Liver (tissue), 9 donors: ENCODE measurements around the gene THSD7B. TPM values are rescaled to one million over a fixed set of nuclear protein-coding genes. Genes with fewer than 3 reads are reported as not detected.

Experiments used
- DNase-seq: peaks from one replicate; pipeline ENCODE4 v3.0.0-alpha.2; 2017; ENCODE audit warnings: low spot score
- H3K27ac ChIP-seq, 2 donors: one replicate each; pipeline ENCODE4 v1.7.0; 2013; ENCODE audit warnings: inconsistent platforms in 2 of 2, low read length in 2 of 2, control low read depth in 1 of 2, low read depth in 1 of 2, mild to moderate bottlenecking in 1 of 2
- H3K27me3 ChIP-seq, 4 donors: one replicate each; pipeline versions ENCODE4 v1.6.1 to v1.7.0; 2013; ENCODE audit warnings: low read length in 3 of 4, inconsistent platforms in 1 of 4, mild to moderate bottlenecking in 1 of 4, moderate library complexity in 1 of 4; ENCODE audit not compliant: control insufficient read depth in 4 of 4, insufficient read depth in 4 of 4
- H3K36me3 ChIP-seq, 4 donors: one replicate each; pipeline versions ENCODE4 v1.6.1 to v1.7.0; 2013; ENCODE audit warnings: low read length in 3 of 4, mild to moderate bottlenecking in 3 of 4, low read depth in 1 of 4, moderate library complexity in 1 of 4; ENCODE audit not compliant: control insufficient read depth in 4 of 4, insufficient read depth in 3 of 4
- H3K4me1 ChIP-seq, 4 donors: one replicate each; pipeline versions ENCODE4 v1.6.1 to v1.7.0; 2013; ENCODE audit warnings: low read length in 3 of 4, mild to moderate bottlenecking in 3 of 4, moderate library complexity in 1 of 4; ENCODE audit not compliant: control insufficient read depth in 4 of 4, insufficient read depth in 4 of 4
- H3K4me3 ChIP-seq, 3 donors: one replicate each; pipeline versions ENCODE4 v1.6.1 to v1.7.0; 2013; ENCODE audit warnings: low read length in 3 of 3, control low read depth in 1 of 3, low read depth in 1 of 3, mild to moderate bottlenecking in 1 of 3
- H3K9ac ChIP-seq, 2 donors: one replicate each; pipeline ENCODE4 v1.7.0; 2013; ENCODE audit warnings: low read length in 2 of 2, mild to moderate bottlenecking in 2 of 2, moderate library complexity in 2 of 2, control low read depth in 1 of 2, low read depth in 1 of 2
- H3K9me3 ChIP-seq, 4 donors: one replicate each; pipeline versions ENCODE4 v1.6.1 to v1.7.0; 2013; ENCODE audit warnings: low read length in 3 of 4; ENCODE audit not compliant: control insufficient read depth in 4 of 4
- FOXA1 ChIP-seq: IDR thresholded peaks from 2 replicates; pipeline ENCODE4 v1.6.1; 2016; ENCODE audit warnings: antibody characterized with exemption
- HNF4G ChIP-seq: IDR thresholded peaks from 2 replicates; pipeline ENCODE4 v1.6.1; 2016; ENCODE audit warnings: antibody characterized with exemption
- JUND ChIP-seq, 2 donors: IDR thresholded peaks; 2 replicates each; pipeline ENCODE4 v1.6.1; 2016; ENCODE audit warnings: antibody characterized with exemption in 2 of 2
- NR2F2 ChIP-seq: IDR thresholded peaks from 2 replicates; pipeline ENCODE4 v1.6.1; 2016; ENCODE audit warnings: antibody characterized with exemption
- TAF1 ChIP-seq: conservative IDR thresholded peaks from 2 replicates; pipeline ENCODE4 v1.6.1; 2016; ENCODE audit warnings: antibody characterized with exemption, mild to moderate bottlenecking
- YY1 ChIP-seq: IDR thresholded peaks from 2 replicates; pipeline ENCODE4 v1.6.1; 2016; ENCODE audit warnings: antibody characterized with exemption, mild to moderate bottlenecking
- WGBS: extraction: QIAGEN DNeasy Blood & Tissue Kit; methylation state at CpG from one replicate; pipeline ENCODE4 v1.1.7; 2013; 5-methylcytosine and 5-hydroxymethylcytosine counted together
- polyA plus RNA-seq, 2 donors: library from polyadenylated mRNA; stranded (reverse) in 1 of 2; unstranded in 1 of 2; fragments of 200-250 nt in 1 of 2; fragments of >200 nt in 1 of 2; fragmentation: Nextera tagmentation in 1 of 2; extraction: Ambion mirVana in 1 of 2; gene quantifications; one replicate each; pipeline versions ENCODE4 v1.2.1 to v1.2.3, GENCODE V29; 2013 to 2015
- total RNA-seq, 2 donors: library from RNA; depleted of rRNA; stranded (reverse); fragments of >200 nt; gene quantifications; one replicate each; pipeline ENCODE4 v1.2.3, GENCODE V29; 2014
- TF ChIP-seq, protein P1 (sequence below): IDR thresholded peaks from 2 replicates; pipeline ENCODE4 v1.6.1; 2016; ENCODE audit warnings: antibody characterized with exemption
- TF ChIP-seq, protein P2 (sequence below): IDR thresholded peaks from 2 replicates; pipeline ENCODE4 v1.6.1; 2016; ENCODE audit warnings: antibody characterized with exemption
- TF ChIP-seq, protein P3 (sequence below): IDR thresholded peaks from 2 replicates; pipeline ENCODE4 v1.6.1; 2016; ENCODE audit warnings: antibody characterized with exemption, mild to moderate bottlenecking
- TF ChIP-seq, protein P4 (sequence below): IDR thresholded peaks from 2 replicates; pipeline ENCODE4 v1.6.1; 2016; ENCODE audit warnings: antibody characterized with exemption
- TF ChIP-seq, protein P5 (sequence below): fragments of 150-350 bp; IDR thresholded peaks from 2 replicates; pipeline ENCODE4 v1.5.1; 2017; ENCODE audit warnings: improper control_type of control experiment, low read depth, low read length; ENCODE audit not compliant: missing input control
- donor health status: healthy.
- donor health status: healthy.
- donor health status: healthy.
- donor health status: healthy.
- donor health status: healthy.

The THSD7B gene
- total and polyA plus RNA-seq, 4 donors, result 0.01 to 0.75 (median 0.42) TPM; not detected in 1

DNA sequence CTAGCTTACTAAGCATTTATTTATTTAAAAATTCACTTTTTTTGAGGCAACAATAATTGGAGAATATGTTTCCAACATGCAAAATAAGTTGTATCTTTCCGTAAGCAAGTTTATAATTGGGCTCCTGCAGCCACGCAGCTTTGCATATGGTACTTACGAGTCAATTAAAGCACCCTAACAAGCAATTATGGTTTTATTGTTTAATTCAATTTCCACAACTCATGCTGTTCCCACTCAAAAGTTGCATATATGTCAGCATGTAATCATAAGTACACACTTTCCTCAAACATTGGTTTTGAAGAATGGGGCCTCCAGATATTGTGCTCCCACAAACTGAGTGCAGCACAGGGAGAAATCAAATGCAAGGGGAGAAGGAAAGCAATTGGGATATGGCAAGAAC lies 613.8 kb downstream of the THSD7B start:
- no peak overlapping the region for H3K4me3 ChIP-seq
- H3K27ac ChIP-seq, result no peak overlapping the region
- H3K27me3 ChIP-seq, result no peaks in the 10 kb centered on the region
- DNase-seq, result no peak
- no peaks in the 10 kb centered on the region for H3K4me1 ChIP-seq
- no peaks in the 10 kb centered on the region for H3K36me3 ChIP-seq
- TF ChIP-seq, protein P1, sequence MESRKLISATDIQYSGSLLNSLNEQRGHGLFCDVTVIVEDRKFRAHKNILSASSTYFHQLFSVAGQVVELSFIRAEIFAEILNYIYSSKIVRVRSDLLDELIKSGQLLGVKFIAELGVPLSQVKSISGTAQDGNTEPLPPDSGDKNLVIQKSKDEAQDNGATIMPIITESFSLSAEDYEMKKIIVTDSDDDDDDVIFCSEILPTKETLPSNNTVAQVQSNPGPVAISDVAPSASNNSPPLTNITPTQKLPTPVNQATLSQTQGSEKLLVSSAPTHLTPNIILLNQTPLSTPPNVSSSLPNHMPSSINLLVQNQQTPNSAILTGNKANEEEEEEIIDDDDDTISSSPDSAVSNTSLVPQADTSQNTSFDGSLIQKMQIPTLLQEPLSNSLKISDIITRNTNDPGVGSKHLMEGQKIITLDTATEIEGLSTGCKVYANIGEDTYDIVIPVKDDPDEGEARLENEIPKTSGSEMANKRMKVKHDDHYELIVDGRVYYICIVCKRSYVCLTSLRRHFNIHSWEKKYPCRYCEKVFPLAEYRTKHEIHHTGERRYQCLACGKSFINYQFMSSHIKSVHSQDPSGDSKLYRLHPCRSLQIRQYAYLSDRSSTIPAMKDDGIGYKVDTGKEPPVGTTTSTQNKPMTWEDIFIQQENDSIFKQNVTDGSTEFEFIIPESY, result no peak
- TF ChIP-seq, protein P2, sequence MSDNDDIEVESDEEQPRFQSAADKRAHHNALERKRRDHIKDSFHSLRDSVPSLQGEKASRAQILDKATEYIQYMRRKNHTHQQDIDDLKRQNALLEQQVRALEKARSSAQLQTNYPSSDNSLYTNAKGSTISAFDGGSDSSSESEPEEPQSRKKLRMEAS, result no peak
- TF ChIP-seq, protein P3, sequence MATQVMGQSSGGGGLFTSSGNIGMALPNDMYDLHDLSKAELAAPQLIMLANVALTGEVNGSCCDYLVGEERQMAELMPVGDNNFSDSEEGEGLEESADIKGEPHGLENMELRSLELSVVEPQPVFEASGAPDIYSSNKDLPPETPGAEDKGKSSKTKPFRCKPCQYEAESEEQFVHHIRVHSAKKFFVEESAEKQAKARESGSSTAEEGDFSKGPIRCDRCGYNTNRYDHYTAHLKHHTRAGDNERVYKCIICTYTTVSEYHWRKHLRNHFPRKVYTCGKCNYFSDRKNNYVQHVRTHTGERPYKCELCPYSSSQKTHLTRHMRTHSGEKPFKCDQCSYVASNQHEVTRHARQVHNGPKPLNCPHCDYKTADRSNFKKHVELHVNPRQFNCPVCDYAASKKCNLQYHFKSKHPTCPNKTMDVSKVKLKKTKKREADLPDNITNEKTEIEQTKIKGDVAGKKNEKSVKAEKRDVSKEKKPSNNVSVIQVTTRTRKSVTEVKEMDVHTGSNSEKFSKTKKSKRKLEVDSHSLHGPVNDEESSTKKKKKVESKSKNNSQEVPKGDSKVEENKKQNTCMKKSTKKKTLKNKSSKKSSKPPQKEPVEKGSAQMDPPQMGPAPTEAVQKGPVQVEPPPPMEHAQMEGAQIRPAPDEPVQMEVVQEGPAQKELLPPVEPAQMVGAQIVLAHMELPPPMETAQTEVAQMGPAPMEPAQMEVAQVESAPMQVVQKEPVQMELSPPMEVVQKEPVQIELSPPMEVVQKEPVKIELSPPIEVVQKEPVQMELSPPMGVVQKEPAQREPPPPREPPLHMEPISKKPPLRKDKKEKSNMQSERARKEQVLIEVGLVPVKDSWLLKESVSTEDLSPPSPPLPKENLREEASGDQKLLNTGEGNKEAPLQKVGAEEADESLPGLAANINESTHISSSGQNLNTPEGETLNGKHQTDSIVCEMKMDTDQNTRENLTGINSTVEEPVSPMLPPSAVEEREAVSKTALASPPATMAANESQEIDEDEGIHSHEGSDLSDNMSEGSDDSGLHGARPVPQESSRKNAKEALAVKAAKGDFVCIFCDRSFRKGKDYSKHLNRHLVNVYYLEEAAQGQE, result no peak
- TF ChIP-seq, protein P4, sequence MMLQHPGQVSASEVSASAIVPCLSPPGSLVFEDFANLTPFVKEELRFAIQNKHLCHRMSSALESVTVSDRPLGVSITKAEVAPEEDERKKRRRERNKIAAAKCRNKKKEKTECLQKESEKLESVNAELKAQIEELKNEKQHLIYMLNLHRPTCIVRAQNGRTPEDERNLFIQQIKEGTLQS, result no peak
- H3K9ac ChIP-seq, result no peak overlapping the region
- 80% methylated on average over 3 of the region's 3 CpGs for WGBS
- peaks cover 0 to 8% (median 0%) of the 10 kb centered on the region in 4 donors for H3K9me3 ChIP-seq

DNA sequence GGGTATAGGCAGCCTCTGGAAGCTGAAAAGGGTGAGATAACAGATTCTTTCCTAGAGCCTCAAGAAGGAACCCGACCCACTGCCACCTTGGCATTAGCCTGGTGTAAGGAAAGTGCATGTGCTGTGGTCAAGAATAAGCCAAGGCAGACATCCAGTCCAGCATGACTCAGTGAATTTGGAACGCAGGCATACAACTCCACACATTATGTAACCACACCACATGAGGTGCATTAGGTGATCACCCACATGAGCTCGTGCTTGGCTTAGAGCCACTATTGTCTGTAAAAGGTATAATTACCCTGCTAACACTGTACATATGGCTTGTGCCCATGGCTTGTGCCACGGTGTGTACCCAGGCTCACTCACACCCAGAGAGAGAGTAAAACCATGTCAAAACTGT lies 615.3 kb downstream of the THSD7B start:
- Histone ChIP-seq H3K9ac (no peak overlapping the region), H3K9me3 (peaks cover 0 to 8% (median 0%) of the 10 kb centered on the region in 4 donors), H3K4me1 (no peaks in the 10 kb centered on the region), H3K27ac (no peak overlapping the region), H3K36me3 (no peaks in the 10 kb centered on the region), H3K27me3 (no peaks in the 10 kb centered on the region), H3K4me3 (no peak overlapping the region)
- no peak for DNase-seq
- no peak for TF ChIP-seq TAF1
- 62% methylated on average over 4 of the region's 4 CpGs for WGBS

DNA sequence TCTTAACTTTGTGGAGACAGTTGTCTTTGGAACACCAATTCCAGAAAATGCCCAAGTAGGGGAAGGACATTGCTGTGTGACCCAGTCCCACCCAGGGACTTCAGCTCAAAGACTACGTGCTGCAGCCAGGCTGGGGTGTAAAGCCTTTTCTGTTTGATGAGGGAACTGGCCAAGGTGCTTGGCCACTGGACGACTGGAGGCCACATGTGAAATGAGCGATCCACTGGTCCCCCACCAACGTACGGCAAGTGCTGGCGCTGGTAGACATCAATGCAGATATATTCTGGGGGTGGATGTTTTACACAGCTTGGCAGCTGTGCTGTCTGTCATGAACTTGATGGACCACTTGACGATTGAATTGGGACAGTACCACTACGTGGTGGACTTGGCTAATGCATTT lies 616.4 kb downstream of the THSD7B start:
- no peaks in the 10 kb centered on the region for H3K27me3 ChIP-seq
- H3K27ac ChIP-seq, result no peak overlapping the region
- 83% methylated on average over 8 of the region's 8 CpGs for WGBS
- H3K4me1 ChIP-seq, result no peaks in the 10 kb centered on the region
- no peak for DNase-seq
- H3K9me3 ChIP-seq, result peaks cover 0 to 8% (median 0%) of the 10 kb centered on the region in 4 donors
- H3K9ac ChIP-seq, result no peak overlapping the region
- H3K36me3 ChIP-seq, result no peaks in the 10 kb centered on the region
- no peak overlapping the region for H3K4me3 ChIP-seq
- TF ChIP-seq YY1 (no peak), FOXA1 (no peak), JUND (IDR thresholded peaks at IDR 0.05) (no peak), NR2F2 (no peak), HNF4G (no peak)
- TF ChIP-seq, protein P5, sequence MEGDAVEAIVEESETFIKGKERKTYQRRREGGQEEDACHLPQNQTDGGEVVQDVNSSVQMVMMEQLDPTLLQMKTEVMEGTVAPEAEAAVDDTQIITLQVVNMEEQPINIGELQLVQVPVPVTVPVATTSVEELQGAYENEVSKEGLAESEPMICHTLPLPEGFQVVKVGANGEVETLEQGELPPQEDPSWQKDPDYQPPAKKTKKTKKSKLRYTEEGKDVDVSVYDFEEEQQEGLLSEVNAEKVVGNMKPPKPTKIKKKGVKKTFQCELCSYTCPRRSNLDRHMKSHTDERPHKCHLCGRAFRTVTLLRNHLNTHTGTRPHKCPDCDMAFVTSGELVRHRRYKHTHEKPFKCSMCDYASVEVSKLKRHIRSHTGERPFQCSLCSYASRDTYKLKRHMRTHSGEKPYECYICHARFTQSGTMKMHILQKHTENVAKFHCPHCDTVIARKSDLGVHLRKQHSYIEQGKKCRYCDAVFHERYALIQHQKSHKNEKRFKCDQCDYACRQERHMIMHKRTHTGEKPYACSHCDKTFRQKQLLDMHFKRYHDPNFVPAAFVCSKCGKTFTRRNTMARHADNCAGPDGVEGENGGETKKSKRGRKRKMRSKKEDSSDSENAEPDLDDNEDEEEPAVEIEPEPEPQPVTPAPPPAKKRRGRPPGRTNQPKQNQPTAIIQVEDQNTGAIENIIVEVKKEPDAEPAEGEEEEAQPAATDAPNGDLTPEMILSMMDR, result no peak
